Mesendoderm (in vitro differentiated cells): Measurements from ENCODE around the gene NDUFA8.
A peak's percentile ranks its signal among the peaks of the same experiment; 100 is the strongest.

Source experiments
- DNase-seq: peaks from one replicate; pipeline ENCODE4 v3.0.0; 2013
- H2AK5ac ChIP-seq: 2 replicates; pipeline ENCODE4 v1.6.1; 2013; ENCODE audit warnings: low read length, inconsistent platforms
- H2BK120ac ChIP-seq: 2 replicates; pipeline ENCODE4 v1.6.1; 2013; ENCODE audit warnings: low read depth, mild to moderate bottlenecking, low read length, moderate library complexity, mixed read lengths
- H2BK15ac ChIP-seq: replicated peaks from 2 replicates; pipeline ENCODE4 v1.6.1; 2013; ENCODE audit warnings: low read depth, mild to moderate bottlenecking, moderate library complexity
- H2BK5ac ChIP-seq: 2 replicates; pipeline ENCODE4 v1.6.1; 2013; ENCODE audit warnings: low read length, inconsistent platforms
- H3K18ac ChIP-seq: 2 replicates; pipeline ENCODE4 v1.6.1; 2013; ENCODE audit warnings: mild to moderate bottlenecking, low read length, mixed read lengths
- H3K23ac ChIP-seq: one replicate; pipeline ENCODE4 v1.6.1; 2013; ENCODE audit warnings: low read length
- H3K27ac ChIP-seq: 2 replicates; pipeline ENCODE4 v1.5.1; 2013; ENCODE audit warnings: low read depth, mild to moderate bottlenecking, inconsistent platforms, low read length, moderate library complexity
- H3K27me3 ChIP-seq: 2 replicates; pipeline ENCODE4 v1.6.1; 2013; ENCODE audit warnings: low read length, control low read depth, mild to moderate bottlenecking, inconsistent platforms; ENCODE audit not compliant: insufficient read depth, poor library complexity
- H3K36me3 ChIP-seq: 2 replicates; pipeline ENCODE4 v1.6.1; 2013; ENCODE audit warnings: low read length, inconsistent platforms; ENCODE audit not compliant: control insufficient read depth, insufficient read depth
- H3K4ac ChIP-seq: one replicate; pipeline ENCODE4 v1.6.1; 2013; ENCODE audit warnings: low read depth, mild to moderate bottlenecking, low read length, moderate library complexity
- H3K4me1 ChIP-seq: 2 replicates; pipeline ENCODE4 v1.6.1; 2013; ENCODE audit warnings: low read depth, low read length, inconsistent platforms; ENCODE audit not compliant: control insufficient read depth
- H3K4me2 ChIP-seq: 2 replicates; pipeline ENCODE4 v1.6.1; 2013; ENCODE audit warnings: low read length
- H3K4me3 ChIP-seq: 2 replicates; pipeline ENCODE4 v1.5.1; 2013; ENCODE audit warnings: mild to moderate bottlenecking, low read length
- H3K56ac ChIP-seq: one replicate; pipeline ENCODE4 v1.6.1; 2013; ENCODE audit warnings: low read length
- H3K79me1 ChIP-seq: 2 replicates; pipeline ENCODE4 v1.6.1; 2013; ENCODE audit warnings: low read length, inconsistent platforms
- H3K79me2 ChIP-seq: 2 replicates; pipeline ENCODE4 v1.6.1; 2013; ENCODE audit warnings: mild to moderate bottlenecking, low read length; ENCODE audit not compliant: control insufficient read depth, insufficient read depth
- H3K9ac ChIP-seq: 2 replicates; pipeline ENCODE4 v1.6.1; 2013; ENCODE audit warnings: low read length, inconsistent platforms
- H4K5ac ChIP-seq: one replicate; pipeline ENCODE4 v1.6.1; 2013; ENCODE audit warnings: low read length
- H4K8ac ChIP-seq: one replicate; pipeline ENCODE4 v1.6.1; 2013; ENCODE audit warnings: low read depth, mild to moderate bottlenecking, control low read depth, low read length, moderate library complexity
- WGBS: extraction: QIAGEN DNeasy Blood & Tissue Kit; methylation state at CpG from one replicate; pipeline ENCODE4 v1.1.7; 2013; ENCODE audit warnings: low lambda C conversion rate, missing lambda C conversion rate; ENCODE audit not compliant: insufficient coverage; ENCODE audit errors: extremely low coverage; 5-methylcytosine and 5-hydroxymethylcytosine counted together

NDUFA8 gene

GRCh38 chr9:122129969-122130368 lies 29.6 kb downstream of the NDUFA8 start:
- no peak overlapping the region for H3K9ac ChIP-seq
- H3K4me2 ChIP-seq, result no peak overlapping the region
- H3K27ac ChIP-seq, result no peak overlapping the region
- no peak overlapping the region for H2BK120ac ChIP-seq
- no peak overlapping the region for H3K4me3 ChIP-seq
- no peak overlapping the region for H2AK5ac ChIP-seq
- H3K36me3 ChIP-seq, result no peaks in the 10 kb centered on the region
- DNase-seq, result no peak
- no peak overlapping the region for H2BK5ac ChIP-seq
- H3K23ac ChIP-seq, result no peak overlapping the region
- no peak overlapping the region for H3K18ac ChIP-seq
- H3K4ac ChIP-seq, result no peak overlapping the region
- no CpG with 5 or more reads among the region's 2 CpGs for WGBS
- H3K79me2 ChIP-seq, result no peaks in the 10 kb centered on the region
- H3K56ac ChIP-seq, result no peak overlapping the region
- no peaks in the 10 kb centered on the region for H3K79me1 ChIP-seq
- peaks cover 8% of the 10 kb centered on the region for H3K4me1 ChIP-seq
- H3K27me3 ChIP-seq, result no peaks in the 10 kb centered on the region
- no peak overlapping the region for H4K5ac ChIP-seq
- no peak overlapping the region for H4K8ac ChIP-seq
- H2BK15ac ChIP-seq, result no peak overlapping the region

GRCh38 chr9:122128969-122129343 lies 30.6 kb downstream of the NDUFA8 start:
- Histone ChIP-seq H3K27me3 (no peaks in the 10 kb centered on the region), H2BK15ac (no peak overlapping the region), H3K4me1 (peaks cover 8% of the 10 kb centered on the region), H2BK5ac (no peak overlapping the region), H2AK5ac (no peak overlapping the region), H3K27ac (no peak overlapping the region), H3K79me2 (no peaks in the 10 kb centered on the region), H3K36me3 (no peaks in the 10 kb centered on the region), H2BK120ac (no peak overlapping the region), H3K9ac (no peak overlapping the region), H3K18ac (no peak overlapping the region), H3K4me2 (no peak overlapping the region), H3K4ac (no peak overlapping the region), H3K23ac (no peak overlapping the region), H3K79me1 (no peaks in the 10 kb centered on the region), H3K56ac (no peak overlapping the region), H4K8ac (no peak overlapping the region), H3K4me3 (no peak overlapping the region), H4K5ac (no peak overlapping the region)
- DNase-seq, result no peak
- no CpG with 5 or more reads among the region's 7 CpGs for WGBS

GRCh38 chr9:122128007-122128968 lies 31.3 kb downstream of the NDUFA8 start:
- no peak overlapping the region for H4K8ac ChIP-seq
- H3K4me1 ChIP-seq, result peaks cover 8% of the 10 kb centered on the region
- no peak overlapping the region for H3K4ac ChIP-seq
- H3K9ac ChIP-seq, result no peak overlapping the region
- H3K4me3 ChIP-seq, result no peak overlapping the region
- no peak overlapping the region for H2BK120ac ChIP-seq
- DNase-seq, result no peak
- no peak overlapping the region for H4K5ac ChIP-seq
- H2BK15ac ChIP-seq, result no peak overlapping the region
- no peaks in the 10 kb centered on the region for H3K36me3 ChIP-seq
- H2BK5ac ChIP-seq, result no peak overlapping the region
- no CpG with 5 or more reads among the region's 24 CpGs for WGBS
- H3K79me1 ChIP-seq, result no peaks in the 10 kb centered on the region
- H3K18ac ChIP-seq, result no peak overlapping the region
- no peaks in the 10 kb centered on the region for H3K79me2 ChIP-seq
- H2AK5ac ChIP-seq, result no peak overlapping the region
- H3K27ac ChIP-seq, result no peak overlapping the region
- no peaks in the 10 kb centered on the region for H3K27me3 ChIP-seq
- H3K4me2 ChIP-seq, result no peak overlapping the region
- no peak overlapping the region for H3K23ac ChIP-seq
- H3K56ac ChIP-seq, result no peak overlapping the region

- no peak overlapping the region for H2BK120ac ChIP-seq
- H3K4me2 ChIP-seq, result no peak overlapping the region
- H3K27ac ChIP-seq, result no peak overlapping the region
- H3K23ac ChIP-seq, result no peak overlapping the region
- no peaks in the 10 kb centered on the region for H3K79me1 ChIP-seq
- no peak overlapping the region for H2BK15ac ChIP-seq
- H4K5ac ChIP-seq, result no peak overlapping the region
- no peak overlapping the region for H3K4me3 ChIP-seq
- no peak overlapping the region for H3K4ac ChIP-seq
- H3K9ac ChIP-seq, result no peak overlapping the region
- no peak overlapping the region for H2BK5ac ChIP-seq
- no CpG with 5 or more reads among the region's 10 CpGs for WGBS
- no peaks in the 10 kb centered on the region for H3K36me3 ChIP-seq
- no peak overlapping the region for H2AK5ac ChIP-seq
- H3K27me3 ChIP-seq, result no peaks in the 10 kb centered on the region
- no peak overlapping the region for H4K8ac ChIP-seq
- no peaks in the 10 kb centered on the region for H3K79me2 ChIP-seq
- no peak overlapping the region for H3K56ac ChIP-seq
- peaks cover 8% of the 10 kb centered on the region for H3K4me1 ChIP-seq
- no peak overlapping the region for H3K18ac ChIP-seq
- no peak for DNase-seq
These were observed 32.2 kb downstream of the NDUFA8 start for GRCh38 chr9:122127396-122127798.

GRCh38 chr9:122126331-122127261 lies 33.0 kb downstream of the NDUFA8 start:
- peak overlapping the region; percentile 52 for H3K56ac ChIP-seq

More at GRCh38 chr9:122126331-122127261, 33.0 kb downstream of the NDUFA8 start:
- H2BK120ac ChIP-seq, result no peak overlapping the region
- no peaks in the 10 kb centered on the region for H3K36me3 ChIP-seq
- no peak overlapping the region for H3K18ac ChIP-seq
- peak overlapping the region; percentile 45 for H3K9ac ChIP-seq
- no peak overlapping the region for H2BK15ac ChIP-seq
- H3K4me2 ChIP-seq, result peak overlapping the region; percentile 81
- no peak overlapping the region for H4K8ac ChIP-seq
- no peak overlapping the region for H3K4ac ChIP-seq
- H4K5ac ChIP-seq, result no peak overlapping the region
- H3K4me1 ChIP-seq, result peaks cover 3% of the 10 kb centered on the region
- H3K23ac ChIP-seq, result no peak overlapping the region
- no CpG with 5 or more reads among the region's 64 CpGs for WGBS
- no peak overlapping the region for H3K27ac ChIP-seq
- no peak overlapping the region for H2BK5ac ChIP-seq
- H3K27me3 ChIP-seq, result no peaks in the 10 kb centered on the region
- peak overlapping the region; percentile 26 for H3K4me3 ChIP-seq
- H3K79me2 ChIP-seq, result no peaks in the 10 kb centered on the region
- peak; percentile 91 for DNase-seq
- H2AK5ac ChIP-seq, result no peak overlapping the region
- no peaks in the 10 kb centered on the region for H3K79me1 ChIP-seq
